GM18502 (cell line): ENCODE results near the gene CTNND2.

ENCODE experiments used
- ATAC-seq: cut with Tn5 transposase; IDR thresholded peaks from one replicate; pipeline ENCODE4 v1.9.1; 2021; ENCODE audit warnings: mild to moderate bottlenecking; ENCODE audit not compliant: unreplicated experiment, poor library complexity

The CTNND2 gene

DNA sequence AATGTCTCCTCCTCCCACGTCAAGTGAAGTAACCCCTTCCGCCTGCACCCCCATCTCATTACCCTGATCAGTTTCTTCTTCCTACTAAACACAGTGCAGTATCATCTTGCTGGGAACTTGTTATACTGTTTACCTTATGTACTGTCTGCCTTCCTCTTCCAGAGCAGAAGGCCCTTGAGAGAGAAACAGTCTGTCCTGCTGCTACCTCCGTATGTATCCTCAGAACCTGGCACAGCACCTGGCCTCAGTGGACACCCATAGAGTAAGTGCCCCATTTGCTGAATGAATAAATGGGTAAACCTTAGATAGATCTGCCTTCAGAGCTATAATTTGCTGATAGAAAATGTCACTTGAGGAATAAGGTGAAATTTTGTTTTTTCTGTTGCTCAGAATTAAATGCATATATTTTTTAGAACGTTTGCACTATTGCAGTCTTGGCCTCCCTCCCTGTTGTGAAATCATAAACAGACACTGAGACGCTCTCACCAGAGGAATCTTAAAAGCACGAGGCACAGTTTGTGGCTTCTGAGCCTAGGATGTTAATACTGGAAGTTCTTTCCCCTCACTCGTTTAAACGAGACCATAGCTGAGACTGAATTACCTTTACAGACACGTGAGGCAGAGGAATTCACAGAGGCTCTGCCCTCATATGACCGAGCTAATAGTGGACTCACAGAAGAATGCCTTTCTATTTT, 920.1 kb downstream of the CTNND2 start:
- ATAC-seq = no peak

GRCh38 chr5:10982626-10983025, 921.6 kb downstream of the CTNND2 start:
- ATAC-seq = no peak

- ATAC-seq = no peak
These were observed 922.3 kb downstream of the CTNND2 start for GRCh38 chr5:10981932-10982331.

DNA sequence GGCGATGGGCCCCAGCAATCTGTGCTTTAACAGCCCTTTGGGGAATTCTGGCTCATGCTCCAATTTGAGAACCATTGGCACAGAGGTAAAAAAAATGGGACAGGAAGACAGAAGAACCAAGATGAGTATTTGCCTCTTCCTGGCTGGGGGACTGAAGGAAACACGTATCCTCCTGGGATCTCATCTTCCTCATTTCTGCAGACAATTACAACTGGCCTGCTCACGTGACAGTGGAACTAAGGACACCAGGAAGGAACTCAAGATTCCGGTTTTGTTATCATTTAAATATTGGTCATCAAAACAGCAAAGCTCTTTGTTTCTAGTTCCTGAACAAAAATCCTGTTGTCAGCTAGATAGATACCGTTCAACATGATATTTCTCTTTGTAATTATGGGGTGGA, 927.2 kb downstream of the CTNND2 start:
- no peak for ATAC-seq

GRCh38 chr5:10975945-10976344, 928.3 kb downstream of the CTNND2 start:
- ATAC-seq = no peak

- no peak for ATAC-seq
These were observed 929.4 kb downstream of the CTNND2 start for GRCh38 chr5:10974850-10975249.

DNA sequence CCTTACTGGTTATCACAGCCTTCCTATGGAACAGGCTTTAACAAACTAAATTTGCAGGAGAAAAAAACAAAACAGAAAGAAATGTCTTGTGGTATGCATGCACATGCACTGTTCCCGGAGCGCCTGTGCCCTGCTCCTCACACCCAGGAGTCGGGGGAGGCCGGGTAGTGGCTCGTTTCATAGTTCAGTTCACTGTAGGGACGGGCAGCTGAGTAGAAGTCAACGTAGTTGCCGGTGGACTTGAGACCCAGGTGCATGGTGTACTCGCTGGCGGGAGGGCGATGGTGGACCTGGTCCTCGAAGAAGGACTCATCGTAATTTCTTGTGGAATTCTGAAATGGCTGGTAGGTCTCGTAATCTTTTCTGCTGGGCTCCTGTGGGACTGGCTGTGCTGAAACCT, 930.9 kb downstream of the CTNND2 start:
- ATAC-seq = no peak

- ATAC-seq = no peak
These were observed 934.5 kb downstream of the CTNND2 start for GRCh38 chr5:10969684-10970180.

DNA sequence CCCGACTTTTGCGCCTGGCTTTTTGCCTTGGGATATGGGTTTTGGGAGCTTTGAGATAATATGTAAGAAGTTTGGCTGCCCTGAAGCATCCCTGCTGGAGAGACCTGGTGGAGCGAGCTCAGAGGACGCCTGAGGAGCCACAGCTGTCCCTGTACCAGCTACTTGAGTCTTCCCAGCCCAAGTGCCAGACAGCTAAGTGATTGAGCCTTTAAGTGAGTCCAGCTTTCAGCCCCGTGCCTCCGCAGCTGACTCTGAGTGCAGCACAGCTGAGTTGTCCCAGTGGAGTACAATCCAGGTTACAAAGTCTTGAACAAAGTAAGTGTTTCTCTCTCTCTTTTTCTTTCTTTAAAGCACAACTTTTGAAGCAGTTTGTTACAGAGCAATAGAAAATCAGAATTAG, 939.4 kb downstream of the CTNND2 start:
- ATAC-seq = no peak

- no peak for ATAC-seq
These were observed 945.5 kb downstream of the CTNND2 start for GRCh38 chr5:10958728-10959127.

DNA sequence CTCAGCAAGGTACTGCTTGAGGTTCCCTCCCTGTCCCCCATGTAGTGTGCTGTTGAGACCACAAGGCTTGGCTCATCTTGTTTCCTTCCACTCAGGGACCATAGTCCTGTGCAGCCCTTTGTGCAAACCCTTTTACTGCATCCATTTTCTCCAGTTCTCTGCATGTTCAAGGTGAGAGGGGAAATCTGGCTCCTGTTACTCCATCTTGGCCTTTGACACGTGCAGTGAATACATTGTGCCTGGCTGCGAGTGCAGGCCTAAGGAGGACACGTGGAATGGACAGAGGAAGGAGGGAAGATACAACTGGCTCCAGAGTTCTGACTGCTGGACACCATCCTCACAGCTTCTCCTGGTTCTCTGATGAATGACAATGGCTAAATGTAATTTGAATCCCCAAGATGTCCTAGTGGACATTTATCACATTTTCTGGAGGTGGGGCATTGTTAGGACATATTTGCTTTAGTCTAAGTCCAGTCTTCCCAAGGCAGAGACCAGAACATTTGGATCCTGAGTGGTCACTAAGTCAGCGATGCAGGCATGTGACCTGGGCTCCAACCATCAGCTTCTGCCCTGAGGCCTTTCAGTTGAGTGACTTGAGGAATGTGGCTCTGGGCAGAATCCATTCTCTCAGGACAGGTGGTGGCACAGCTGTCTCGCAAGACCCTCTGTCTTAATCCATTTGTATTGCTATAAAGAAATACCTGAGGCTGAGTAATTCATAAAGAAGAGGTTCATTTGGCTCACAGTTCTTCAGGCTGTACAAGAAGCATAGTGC, 954.2 kb downstream of the CTNND2 start:
- no peak for ATAC-seq

- ATAC-seq = no peak
These were observed 958.2 kb downstream of the CTNND2 start for GRCh38 chr5:10946050-10946449.

- ATAC-seq = no peak
These were observed 962.3 kb downstream of the CTNND2 start for GRCh38 chr5:10941900-10942299.

- no peak for ATAC-seq
These were observed 968.0 kb downstream of the CTNND2 start for GRCh38 chr5:10936081-10936855.

DNA sequence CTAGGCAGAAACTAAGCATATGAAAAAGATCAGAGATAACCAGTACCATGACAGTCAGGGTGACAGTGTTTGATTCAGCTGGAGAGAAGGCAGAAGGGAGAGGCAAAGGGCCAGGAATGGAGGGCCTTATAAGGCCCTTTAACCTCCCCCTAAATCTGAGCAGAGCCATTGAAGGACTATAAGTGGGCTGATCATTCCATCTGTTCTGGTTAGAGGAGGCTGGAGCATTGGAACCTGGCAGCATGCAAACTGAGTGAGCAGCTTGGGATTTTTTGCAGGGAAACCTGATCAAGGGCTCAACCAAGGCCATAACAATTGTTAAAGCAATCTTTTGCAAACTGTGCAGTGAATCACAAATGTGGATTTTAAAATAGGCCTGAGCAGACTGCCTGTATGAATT, 968.7 kb downstream of the CTNND2 start:
- ATAC-seq = no peak

DNA sequence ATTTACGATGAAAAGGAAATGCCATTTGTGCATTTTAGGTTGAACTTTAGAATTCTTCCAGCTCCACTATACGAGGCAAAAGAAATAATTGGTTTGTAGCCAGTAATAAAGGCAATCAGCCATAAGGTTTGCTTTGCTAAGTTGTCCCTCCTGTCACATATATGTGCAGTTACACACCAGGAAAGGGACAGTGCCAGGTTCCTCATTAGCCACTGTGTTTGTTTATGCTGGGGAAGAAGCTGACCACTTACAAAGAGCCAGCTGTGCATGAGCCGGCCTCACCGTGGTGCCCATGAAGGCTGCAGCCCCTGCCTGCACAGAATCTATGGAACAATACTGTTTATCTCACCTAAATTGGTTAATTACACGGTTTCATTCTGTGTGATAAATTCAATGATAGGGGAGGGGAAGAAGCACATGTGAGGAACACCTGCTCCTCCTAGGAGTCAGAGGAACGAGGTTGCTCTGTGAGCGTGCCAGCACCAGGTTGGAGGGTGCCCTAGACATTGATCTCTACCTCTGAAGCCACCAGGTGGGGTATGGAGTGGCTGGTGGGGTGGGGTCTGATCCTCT, 969.4 kb downstream of the CTNND2 start:
- no peak for ATAC-seq

GRCh38 chr5:10933121-10933520, 971.1 kb downstream of the CTNND2 start:
- ATAC-seq = no peak

- ATAC-seq = no peak
These were observed 971.8 kb downstream of the CTNND2 start for GRCh38 chr5:10932426-10932825.

DNA sequence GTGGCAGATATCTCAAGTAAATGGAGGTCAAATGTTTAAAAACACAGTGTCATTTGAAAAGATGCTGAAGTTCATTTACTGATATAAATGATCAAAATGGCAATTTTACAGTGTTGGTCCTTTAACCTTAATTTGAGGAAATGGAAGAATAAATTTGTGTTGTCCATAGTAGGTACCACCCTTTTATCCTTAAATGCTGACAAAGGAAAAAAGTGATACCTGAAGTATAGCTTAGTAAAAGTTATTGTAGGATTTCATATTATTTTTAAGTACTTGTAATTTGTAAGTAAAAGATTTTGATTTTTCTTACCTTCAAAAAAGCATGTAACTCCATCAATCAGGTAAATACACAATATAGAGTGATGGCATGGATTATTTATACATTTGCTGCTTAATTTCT, 976.6 kb downstream of the CTNND2 start:
- no peak for ATAC-seq

DNA sequence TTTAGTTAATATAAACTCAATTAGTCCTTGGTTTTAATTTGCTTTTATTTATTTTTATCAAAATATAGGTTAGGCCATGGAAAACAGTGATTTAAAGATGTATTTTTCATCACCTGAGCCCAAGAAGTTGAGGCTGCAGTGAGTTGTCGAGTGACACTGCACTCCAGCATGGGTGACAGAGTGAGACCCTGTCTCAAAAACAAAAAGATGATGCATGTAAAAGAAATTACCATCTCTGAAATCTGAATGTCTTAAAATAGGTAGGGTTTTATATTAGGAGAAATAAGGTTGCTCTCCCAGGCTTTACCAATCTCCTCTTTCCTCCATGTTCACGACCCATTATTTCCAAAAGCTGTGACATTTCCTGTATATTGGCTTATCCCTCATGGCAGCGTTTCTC, 980.9 kb downstream of the CTNND2 start:
- ATAC-seq = no peak
